HCT116 (cell line): ENCODE measurements around the gene ACTRT2.

Experiments used
- ATF3 ChIP-seq: IDR thresholded peaks from 2 replicates; pipeline ENCODE4 v1.6.1; 2012
- EZH2 ChIP-seq: fragments of 200-600 bp; sonication (generic); IDR thresholded peaks from 2 replicates; pipeline ENCODE4 v1.6.1; 2017; ENCODE audit warnings: antibody characterized with exemption, mixed run types
- EZH2phosphoT487 ChIP-seq: fragments of 200-600 bp; IDR thresholded peaks from 2 replicates; pipeline ENCODE4 v1.6.1; 2018; ENCODE audit warnings: antibody characterized with exemption, borderline replicate concordance
- POLR2AphosphoS5 ChIP-seq: IDR thresholded peaks from 2 replicates; pipeline ENCODE4 v1.6.1; 2011; ENCODE audit warnings: mild to moderate bottlenecking, low read depth, low read length, moderate library complexity
- YY1 ChIP-seq: IDR thresholded peaks from 2 replicates; pipeline ENCODE4 v1.6.1; 2011; ENCODE audit warnings: low read length, low read depth, moderate library complexity, mild to moderate bottlenecking; ENCODE audit not compliant: insufficient replicate concordance; ENCODE audit errors: extremely low read depth
- ZFX ChIP-seq: fragments of 450-650 bp; IDR thresholded peaks from 2 replicates; pipeline ENCODE4 v1.6.1; 2017
- TF ChIP-seq, protein P1 (sequence below), 3 experiments: fragments of 200-600 bp in 1 of 3; sonication (generic) in 1 of 3; IDR thresholded peaks in 2 of 3; conservative IDR thresholded peaks in 1 of 3; 2 replicates each; pipeline ENCODE4 v1.5.1; 2012 to 2017; ENCODE audit warnings: low read depth in 2 of 3, low read length in 2 of 3, antibody characterized with exemption in 1 of 3, borderline replicate concordance in 1 of 3, control low read depth in 1 of 3, mild to moderate bottlenecking in 1 of 3, mixed read lengths in 1 of 3, mixed run types in 1 of 3, moderate library complexity in 1 of 3; ENCODE audit not compliant: insufficient read depth in 1 of 3
- TF ChIP-seq, protein P2 (sequence below): IDR thresholded peaks from 2 replicates; pipeline ENCODE4 v1.6.1; 2011; ENCODE audit warnings: mild to moderate bottlenecking, low read length, moderate library complexity; ENCODE audit not compliant: insufficient replicate concordance; ENCODE audit errors: extremely low read depth
- TF ChIP-seq, protein P3 (sequence below): IDR thresholded peaks from 2 replicates; pipeline ENCODE4 v1.6.1; 2012; ENCODE audit warnings: low read depth

GRCh38 chr1:2980849-2981248 is 40.4 kb upstream of the ACTRT2 start:
- TF ChIP-seq, protein P1, sequence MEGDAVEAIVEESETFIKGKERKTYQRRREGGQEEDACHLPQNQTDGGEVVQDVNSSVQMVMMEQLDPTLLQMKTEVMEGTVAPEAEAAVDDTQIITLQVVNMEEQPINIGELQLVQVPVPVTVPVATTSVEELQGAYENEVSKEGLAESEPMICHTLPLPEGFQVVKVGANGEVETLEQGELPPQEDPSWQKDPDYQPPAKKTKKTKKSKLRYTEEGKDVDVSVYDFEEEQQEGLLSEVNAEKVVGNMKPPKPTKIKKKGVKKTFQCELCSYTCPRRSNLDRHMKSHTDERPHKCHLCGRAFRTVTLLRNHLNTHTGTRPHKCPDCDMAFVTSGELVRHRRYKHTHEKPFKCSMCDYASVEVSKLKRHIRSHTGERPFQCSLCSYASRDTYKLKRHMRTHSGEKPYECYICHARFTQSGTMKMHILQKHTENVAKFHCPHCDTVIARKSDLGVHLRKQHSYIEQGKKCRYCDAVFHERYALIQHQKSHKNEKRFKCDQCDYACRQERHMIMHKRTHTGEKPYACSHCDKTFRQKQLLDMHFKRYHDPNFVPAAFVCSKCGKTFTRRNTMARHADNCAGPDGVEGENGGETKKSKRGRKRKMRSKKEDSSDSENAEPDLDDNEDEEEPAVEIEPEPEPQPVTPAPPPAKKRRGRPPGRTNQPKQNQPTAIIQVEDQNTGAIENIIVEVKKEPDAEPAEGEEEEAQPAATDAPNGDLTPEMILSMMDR (IDR thresholded peaks at IDR 0.05 in 2 of 3, conservative IDR thresholded peaks at IDR 0.05 in 1 of 3; ENCODE audit: borderline replicate concordance in 1 of 3, insufficient read depth in 1 of 3, low read depth in 2 of 3, low read length in 2 of 3), result no peak
- TF ChIP-seq EZH2 (no peak), ATF3 (no peak), ZFX (no peak), YY1 (no peak), POLR2AphosphoS5 (no peak), EZH2phosphoT487 (no peak)
- TF ChIP-seq, protein P2, sequence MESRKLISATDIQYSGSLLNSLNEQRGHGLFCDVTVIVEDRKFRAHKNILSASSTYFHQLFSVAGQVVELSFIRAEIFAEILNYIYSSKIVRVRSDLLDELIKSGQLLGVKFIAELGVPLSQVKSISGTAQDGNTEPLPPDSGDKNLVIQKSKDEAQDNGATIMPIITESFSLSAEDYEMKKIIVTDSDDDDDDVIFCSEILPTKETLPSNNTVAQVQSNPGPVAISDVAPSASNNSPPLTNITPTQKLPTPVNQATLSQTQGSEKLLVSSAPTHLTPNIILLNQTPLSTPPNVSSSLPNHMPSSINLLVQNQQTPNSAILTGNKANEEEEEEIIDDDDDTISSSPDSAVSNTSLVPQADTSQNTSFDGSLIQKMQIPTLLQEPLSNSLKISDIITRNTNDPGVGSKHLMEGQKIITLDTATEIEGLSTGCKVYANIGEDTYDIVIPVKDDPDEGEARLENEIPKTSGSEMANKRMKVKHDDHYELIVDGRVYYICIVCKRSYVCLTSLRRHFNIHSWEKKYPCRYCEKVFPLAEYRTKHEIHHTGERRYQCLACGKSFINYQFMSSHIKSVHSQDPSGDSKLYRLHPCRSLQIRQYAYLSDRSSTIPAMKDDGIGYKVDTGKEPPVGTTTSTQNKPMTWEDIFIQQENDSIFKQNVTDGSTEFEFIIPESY, result no peak
- TF ChIP-seq, protein P3, sequence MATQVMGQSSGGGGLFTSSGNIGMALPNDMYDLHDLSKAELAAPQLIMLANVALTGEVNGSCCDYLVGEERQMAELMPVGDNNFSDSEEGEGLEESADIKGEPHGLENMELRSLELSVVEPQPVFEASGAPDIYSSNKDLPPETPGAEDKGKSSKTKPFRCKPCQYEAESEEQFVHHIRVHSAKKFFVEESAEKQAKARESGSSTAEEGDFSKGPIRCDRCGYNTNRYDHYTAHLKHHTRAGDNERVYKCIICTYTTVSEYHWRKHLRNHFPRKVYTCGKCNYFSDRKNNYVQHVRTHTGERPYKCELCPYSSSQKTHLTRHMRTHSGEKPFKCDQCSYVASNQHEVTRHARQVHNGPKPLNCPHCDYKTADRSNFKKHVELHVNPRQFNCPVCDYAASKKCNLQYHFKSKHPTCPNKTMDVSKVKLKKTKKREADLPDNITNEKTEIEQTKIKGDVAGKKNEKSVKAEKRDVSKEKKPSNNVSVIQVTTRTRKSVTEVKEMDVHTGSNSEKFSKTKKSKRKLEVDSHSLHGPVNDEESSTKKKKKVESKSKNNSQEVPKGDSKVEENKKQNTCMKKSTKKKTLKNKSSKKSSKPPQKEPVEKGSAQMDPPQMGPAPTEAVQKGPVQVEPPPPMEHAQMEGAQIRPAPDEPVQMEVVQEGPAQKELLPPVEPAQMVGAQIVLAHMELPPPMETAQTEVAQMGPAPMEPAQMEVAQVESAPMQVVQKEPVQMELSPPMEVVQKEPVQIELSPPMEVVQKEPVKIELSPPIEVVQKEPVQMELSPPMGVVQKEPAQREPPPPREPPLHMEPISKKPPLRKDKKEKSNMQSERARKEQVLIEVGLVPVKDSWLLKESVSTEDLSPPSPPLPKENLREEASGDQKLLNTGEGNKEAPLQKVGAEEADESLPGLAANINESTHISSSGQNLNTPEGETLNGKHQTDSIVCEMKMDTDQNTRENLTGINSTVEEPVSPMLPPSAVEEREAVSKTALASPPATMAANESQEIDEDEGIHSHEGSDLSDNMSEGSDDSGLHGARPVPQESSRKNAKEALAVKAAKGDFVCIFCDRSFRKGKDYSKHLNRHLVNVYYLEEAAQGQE, result no peak
